HG02610 (cell line): ENCODE results near the gene TRH.
"Not testable (repeated sequence)": the region's sequence is repeated elsewhere in the genome, so short reads cannot be mapped to it uniquely, and the experiment has no call there.

ENCODE experiments used
- ATAC-seq: cut with Tn5 transposase; IDR thresholded peaks from one replicate; pipeline ENCODE4 v1.9.1; 2021; ENCODE audit warnings: mild to moderate bottlenecking, moderate library complexity; ENCODE audit not compliant: unreplicated experiment

The TRH gene

DNA sequence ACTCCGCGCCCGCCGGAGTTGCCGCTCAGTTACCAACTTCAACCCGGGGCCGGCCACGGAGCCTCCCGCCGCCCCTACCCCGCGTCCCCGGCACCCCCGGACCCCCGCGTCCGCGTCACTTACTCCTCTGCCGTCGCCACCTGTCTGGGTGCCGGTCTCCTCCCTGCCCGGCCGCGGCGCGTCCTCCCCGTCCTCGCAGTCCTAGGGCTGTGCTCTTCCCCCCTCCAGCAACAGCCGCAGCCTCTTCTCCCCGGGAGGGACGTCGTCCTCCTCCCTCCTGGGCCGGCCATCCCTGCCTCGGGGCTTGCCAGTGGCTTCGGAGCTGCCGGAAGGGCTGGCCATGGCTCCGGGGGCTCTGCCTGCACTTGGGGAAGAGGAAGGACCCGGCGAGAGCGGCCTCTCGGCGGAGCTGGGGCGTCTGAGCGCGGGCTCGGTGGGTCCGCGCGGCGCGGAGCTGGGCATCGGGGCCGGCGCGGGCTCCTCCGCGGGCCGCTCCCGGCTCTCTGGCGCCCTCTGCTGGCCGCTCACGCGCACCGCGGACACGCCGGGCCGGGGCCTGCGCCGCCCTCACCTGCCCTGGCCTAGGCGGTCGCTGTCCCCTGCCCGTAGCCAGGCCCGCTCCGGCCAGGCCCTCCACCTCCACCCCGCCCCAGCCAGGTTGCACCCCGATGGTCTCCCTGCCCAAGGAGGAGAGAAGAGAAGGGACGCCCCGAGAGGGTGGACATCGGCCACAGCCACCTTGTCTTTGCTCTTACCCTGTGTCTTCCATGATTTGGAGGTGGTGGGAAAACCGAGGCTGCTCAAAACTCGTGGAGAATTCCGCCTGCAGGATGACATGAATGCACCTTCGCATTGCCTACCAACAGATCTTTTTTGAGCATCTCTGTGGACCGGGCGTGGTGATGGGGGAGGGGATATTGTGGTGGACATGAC lies 28.4 kb downstream of the TRH start:
- not testable (repeated sequence) for ATAC-seq

DNA sequence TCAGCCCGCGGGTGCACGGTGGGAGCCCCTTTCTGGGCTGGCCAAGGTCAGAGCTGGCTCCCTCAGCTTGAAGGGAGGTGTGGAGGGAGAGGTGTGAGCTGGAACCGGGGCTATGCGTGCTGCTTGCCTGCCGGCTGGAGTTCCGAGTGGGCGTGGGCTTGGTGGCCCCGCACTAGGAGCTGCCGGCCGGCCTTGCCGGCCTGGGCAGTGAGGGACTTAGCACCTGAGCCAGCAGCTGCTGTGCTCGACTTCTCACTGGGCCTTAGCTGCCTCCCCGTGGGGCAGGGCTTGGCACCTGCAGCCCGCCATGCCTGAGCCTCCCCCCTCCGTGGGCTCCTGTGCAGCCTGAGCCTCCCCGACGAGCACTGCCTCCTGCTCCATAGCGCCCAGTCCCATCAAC lies 36.0 kb downstream of the TRH start:
- no peak for ATAC-seq

DNA sequence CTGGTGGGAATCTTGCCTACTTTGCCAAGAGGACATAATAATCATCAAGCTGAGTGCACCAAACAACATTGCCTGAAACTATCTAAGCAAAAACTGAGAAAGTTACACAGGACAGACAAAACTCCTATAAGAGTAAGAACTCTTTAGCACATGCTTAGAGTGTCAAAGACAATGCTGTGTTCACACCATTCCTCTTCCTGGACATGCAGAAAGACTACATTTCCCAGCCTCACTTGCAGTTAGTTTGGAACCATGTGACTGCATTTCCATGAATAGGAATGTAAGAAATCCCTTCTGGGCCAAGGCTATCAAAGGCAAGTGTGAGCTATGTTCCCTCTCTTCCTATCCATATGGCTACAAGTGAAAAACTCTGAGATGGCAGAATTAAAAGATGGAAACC lies 37.6 kb downstream of the TRH start:
- not testable (repeated sequence) for ATAC-seq

DNA sequence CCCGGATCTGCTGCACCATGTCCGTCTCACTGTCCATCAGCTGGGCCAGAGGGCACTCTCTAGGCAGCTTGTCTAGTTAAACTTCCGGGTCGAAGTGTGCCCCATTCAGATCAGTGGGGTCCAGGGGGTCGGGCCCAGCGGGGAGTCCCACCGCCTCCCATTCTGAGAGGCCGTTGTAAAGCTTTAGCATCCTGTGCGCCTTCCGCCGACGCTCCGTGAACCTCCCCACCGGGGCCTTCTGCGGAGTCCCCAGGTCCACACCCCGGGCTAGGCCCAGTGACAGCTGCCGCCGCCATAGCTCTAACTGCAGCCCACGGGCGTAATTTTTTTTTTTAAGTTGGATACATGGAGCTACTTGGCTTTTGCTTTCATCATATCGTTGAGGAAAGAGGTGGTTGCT lies 38.7 kb downstream of the TRH start:
- ATAC-seq: not testable (repeated sequence)

DNA sequence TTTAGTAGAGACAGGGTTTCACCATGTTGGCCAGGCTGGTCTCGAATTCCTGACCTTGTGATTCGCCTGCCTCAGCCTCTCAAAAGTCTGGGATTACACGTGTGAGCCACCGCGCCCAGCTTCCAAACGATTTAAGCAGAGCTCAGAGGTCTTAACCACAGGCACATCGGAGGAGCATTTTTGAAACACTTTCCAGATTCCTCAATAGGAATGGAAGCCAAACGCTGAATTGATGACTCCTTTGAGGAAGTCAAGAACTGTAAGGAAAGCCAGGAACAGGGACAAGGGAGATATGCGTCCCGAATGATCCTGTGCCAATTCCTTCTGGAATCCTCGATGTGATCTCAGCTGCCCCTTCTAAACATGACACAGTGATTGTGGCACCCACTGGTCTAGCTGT lies 40.0 kb downstream of the TRH start:
- no peak for ATAC-seq

DNA sequence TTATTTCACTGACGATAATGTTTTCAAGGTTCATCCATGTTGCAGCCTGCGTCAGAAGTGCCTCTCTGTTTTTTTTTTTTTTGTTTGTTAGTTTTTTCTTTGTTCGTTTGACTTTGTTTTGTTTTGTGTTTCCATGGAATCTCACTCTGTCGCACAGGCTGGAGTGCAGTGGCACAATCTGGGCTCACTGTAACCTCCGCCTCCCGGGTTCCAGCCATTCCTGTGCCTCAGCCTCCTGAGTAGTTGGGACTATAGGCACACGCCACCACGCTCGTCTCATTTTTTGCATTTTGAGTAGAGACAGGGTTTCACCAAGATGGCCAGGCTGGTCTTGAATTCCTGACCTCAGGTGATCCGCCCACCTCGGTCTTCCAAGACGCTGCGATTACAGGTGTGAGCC lies 43.1 kb downstream of the TRH start:
- ATAC-seq: not testable (repeated sequence)

DNA sequence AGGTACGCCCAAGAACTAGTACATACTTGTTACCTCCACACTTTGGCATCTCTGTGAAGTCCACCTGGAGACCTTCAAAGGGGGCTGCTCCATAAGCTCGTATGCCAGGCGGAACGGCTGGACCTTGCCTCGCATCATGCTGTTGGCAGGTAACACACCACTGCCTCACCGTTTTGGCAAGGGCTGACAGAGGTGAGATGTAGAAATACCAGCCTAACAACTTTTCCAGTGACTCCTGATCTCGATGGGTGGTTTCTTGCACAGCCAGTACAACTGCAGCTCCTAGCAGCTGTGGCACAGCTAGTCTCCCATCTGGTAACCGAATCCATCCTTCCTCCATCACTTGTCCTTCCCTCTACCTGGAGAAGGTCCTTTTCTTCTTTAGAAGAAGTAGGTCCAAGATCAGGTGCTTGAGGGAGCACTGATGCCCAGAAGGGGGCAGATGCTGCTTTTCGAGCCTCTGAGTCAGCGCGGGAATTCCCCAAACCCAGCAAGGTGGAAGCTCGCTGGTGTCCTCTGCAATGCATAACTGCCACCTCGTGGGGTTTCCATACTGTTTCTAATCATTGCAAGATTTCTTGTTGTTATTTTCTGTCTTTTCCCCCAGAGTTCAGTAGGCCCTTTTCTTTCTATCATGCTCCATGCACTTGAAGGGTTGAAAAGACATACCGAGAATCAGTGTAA lies 51.8 kb downstream of the TRH start:
- ATAC-seq: not testable (repeated sequence)

DNA sequence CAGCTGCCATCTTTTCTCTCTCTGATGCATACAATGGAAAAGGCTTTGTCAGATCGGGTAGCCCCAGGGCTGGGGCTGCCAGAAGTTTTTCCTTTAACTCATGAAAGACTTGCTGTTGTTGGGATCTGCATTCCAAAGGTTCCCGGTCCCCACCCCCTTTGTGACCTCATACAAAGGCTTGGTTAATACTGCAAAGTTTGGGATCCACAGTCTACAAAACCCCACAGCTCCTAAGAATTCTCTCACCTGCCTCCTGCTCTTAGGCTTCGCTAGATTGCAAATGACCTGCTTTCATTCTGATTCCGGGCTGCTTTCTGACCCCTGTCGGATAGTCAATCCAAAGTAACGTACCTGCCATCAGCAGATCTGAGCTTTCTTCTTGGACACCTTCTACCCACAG lies 52.9 kb downstream of the TRH start:
- ATAC-seq: not testable (repeated sequence)
